ENCODE data around the gene BSPRY.

BSPRY gene

GRCh38 chr9:113341712-113342410, 7.5 kb upstream of the BSPRY start:
- peak; percentile 34 for DNase-seq

- peak; percentile 87 for DNase-seq
These were observed 5.6 kb upstream of the BSPRY start for GRCh38 chr9:113343732-113344231.

- DNase-seq = no peak
These were observed 4.2 kb upstream of the BSPRY start for GRCh38 chr9:113345190-113345589.

GRCh38 chr9:113345671-113346070, 3.7 kb upstream of the BSPRY start:
- DNase-seq = no peak

GRCh38 chr9:113348437-113348836, 904 bp upstream of the BSPRY start:
- DNase-seq = no peak

- DNase-seq = peak; percentile 23
These were observed 286 bp upstream of the BSPRY start for GRCh38 chr9:113349066-113349444.

- no peak for DNase-seq
These were observed 843 bp downstream of the BSPRY start for GRCh38 chr9:113350107-113350661.

- peak; percentile 88 for DNase-seq
These were observed 1.6 kb downstream of the BSPRY start for GRCh38 chr9:113350937-113351336.

GRCh38 chr9:113352006-113352405, 2.7 kb downstream of the BSPRY start:
- DNase-seq = no peak

- peak; percentile 10 for DNase-seq
These were observed 3.1 kb downstream of the BSPRY start for GRCh38 chr9:113352411-113352810.

GRCh38 chr9:113355040-113355596, 5.8 kb downstream of the BSPRY start:
- DNase-seq = peak; percentile 19

- no peak for DNase-seq
These were observed 7.4 kb downstream of the BSPRY start for GRCh38 chr9:113356686-113357292.

GRCh38 chr9:113359385-113359784, 10.0 kb downstream of the BSPRY start:
- no peak for DNase-seq

GRCh38 chr9:113360242-113360842, 11.0 kb downstream of the BSPRY start:
- no peak for DNase-seq

- DNase-seq = no peak
These were observed 12.1 kb downstream of the BSPRY start for GRCh38 chr9:113361304-113362018.

GRCh38 chr9:113363336-113363735, 14.0 kb downstream of the BSPRY start:
- no peak for DNase-seq

- no peak for DNase-seq
These were observed 15.6 kb downstream of the BSPRY start for GRCh38 chr9:113364951-113365350.

GRCh38 chr9:113365652-113366051, 16.3 kb downstream of the BSPRY start:
- DNase-seq = peak; percentile 89

- DNase-seq = no peak
These were observed 19.1 kb downstream of the BSPRY start for GRCh38 chr9:113368348-113368981.

- no peak for DNase-seq
These were observed 19.9 kb downstream of the BSPRY start for GRCh38 chr9:113368982-113369854.

GRCh38 chr9:113369855-113370140, 20.5 kb downstream of the BSPRY start:
- no peak for DNase-seq

Data from MV-4-11 (cell line).